Muscle of back (tissue), 11 donors: ENCODE measurements around the gene TTPAL. TPM values are rescaled to one million over a fixed set of nuclear protein-coding genes. Genes with fewer than 3 reads are reported as not detected.

Source experiments
- DNase-seq, 3 donors: peaks; one replicate each; pipeline versions ENCODE4 v3.0.0 to v3.0.0-alpha.2; 2013
- polyA plus RNA-seq, 10 donors: library from polyadenylated mRNA; unstranded; fragments of 120-200 nt; gene quantifications; one replicate each; pipeline ENCODE4 v1.2.1, GENCODE V29; 2013; ENCODE audit not compliant: insufficient read length in 10 of 10

TTPAL gene
- polyA plus RNA-seq, 10 donors = 4.2 to 7.4 (median 5.7) TPM

GRCh38 chr20:44495802-44496481 is 20.3 kb downstream of the TTPAL start:
- DNase-seq = peak in 1 of 3 donors; percentile 92

- DNase-seq = peak in 1 of 3 donors; percentile 77
Observed at GRCh38 chr20:44496976-44497375, 21.3 kb downstream of the TTPAL start.

GRCh38 chr20:44497761-44498160 is 22.1 kb downstream of the TTPAL start:
- no peak for DNase-seq

- no peak for DNase-seq
Observed at GRCh38 chr20:44500221-44500620, 24.5 kb downstream of the TTPAL start.

- no peak for DNase-seq
Observed at GRCh38 chr20:44501448-44501847, 25.8 kb downstream of the TTPAL start.

GRCh38 chr20:44502968-44503367 is 27.3 kb downstream of the TTPAL start:
- no peak for DNase-seq

- DNase-seq = no peak
Observed at GRCh38 chr20:44504402-44505307, 29.0 kb downstream of the TTPAL start.

- no peak for DNase-seq
Observed at GRCh38 chr20:44509762-44510161, 34.1 kb downstream of the TTPAL start.

GRCh38 chr20:44513871-44514270 is 38.2 kb downstream of the TTPAL start:
- DNase-seq = no peak

GRCh38 chr20:44516491-44516890 is 40.8 kb downstream of the TTPAL start:
- no peak for DNase-seq

GRCh38 chr20:44517454-44517853 is 41.8 kb downstream of the TTPAL start:
- DNase-seq = no peak

GRCh38 chr20:44518248-44518647 is 42.6 kb downstream of the TTPAL start:
- no peak for DNase-seq

- DNase-seq = no peak
Observed at GRCh38 chr20:44520881-44521280, 45.2 kb downstream of the TTPAL start.

GRCh38 chr20:44521484-44522481 is 46.1 kb downstream of the TTPAL start, which contains the start of gene SERINC3:
Gene SERINC3, minus strand, starts transcription at chr20:44522070. Its CDS starts 119 bp downstream, at chr20:44521951.
- DNase-seq = peak; percentile 94 to 98 (median 96)

- no peak for DNase-seq
Observed at GRCh38 chr20:44522841-44523240, 47.2 kb downstream of the TTPAL start.

GRCh38 chr20:44523746-44524145 is 48.1 kb downstream of the TTPAL start:
- DNase-seq = no peak

- DNase-seq = no peak
Observed at GRCh38 chr20:44526129-44526528, 50.5 kb downstream of the TTPAL start.

GRCh38 chr20:44527716-44528199 is 52.1 kb downstream of the TTPAL start:
- no peak for DNase-seq

- no peak for DNase-seq
Observed at GRCh38 chr20:44528309-44528708, 52.6 kb downstream of the TTPAL start.

- DNase-seq = peak in 1 of 3 donors; percentile 51
Observed at GRCh38 chr20:44532259-44532980, 56.7 kb downstream of the TTPAL start.

GRCh38 chr20:44532981-44533331 is 57.3 kb downstream of the TTPAL start:
- DNase-seq = no peak
